Midbrain (tissue), 1 donor: Measurements from ENCODE around the gene APOC1.
A peak's percentile ranks its signal among the peaks of the same experiment; 100 is the strongest.
"Not testable (repeated sequence)": the region's sequence is repeated elsewhere in the genome, so short reads cannot be mapped to it uniquely, and the experiment has no call there.

ENCODE experiments used
- DNase-seq: peaks from one replicate; lab custom pipeline; 2025; lab: John Stamatoyannopoulos, UW

The APOC1 gene

DNA sequence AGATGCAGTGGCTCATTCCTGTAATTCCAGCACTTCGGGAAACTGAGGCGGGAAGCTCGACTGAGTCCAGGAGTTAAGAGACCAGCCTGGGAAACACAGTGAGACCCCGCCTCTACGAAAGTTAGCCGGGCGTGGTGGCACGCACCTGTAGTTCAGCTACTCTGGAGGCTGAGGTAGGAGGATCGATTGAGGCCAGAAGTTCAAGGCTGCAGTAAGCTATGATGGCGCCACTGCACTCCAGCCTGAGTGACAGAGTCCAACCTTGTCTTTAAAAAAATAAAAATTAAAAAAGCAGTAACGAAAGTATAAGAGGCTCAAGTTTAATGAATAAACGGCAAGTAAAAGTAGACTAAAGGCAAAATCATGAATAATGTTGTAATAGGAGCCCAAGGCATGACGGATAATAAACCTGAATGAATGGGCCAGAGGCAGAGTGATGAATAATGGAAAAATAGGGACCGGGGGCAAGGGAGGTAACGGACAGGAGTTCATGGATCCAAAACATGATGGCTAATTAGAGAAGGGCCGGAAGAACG is 24.5 kb upstream of the APOC1 start:
- DNase-seq, result no peak

DNA sequence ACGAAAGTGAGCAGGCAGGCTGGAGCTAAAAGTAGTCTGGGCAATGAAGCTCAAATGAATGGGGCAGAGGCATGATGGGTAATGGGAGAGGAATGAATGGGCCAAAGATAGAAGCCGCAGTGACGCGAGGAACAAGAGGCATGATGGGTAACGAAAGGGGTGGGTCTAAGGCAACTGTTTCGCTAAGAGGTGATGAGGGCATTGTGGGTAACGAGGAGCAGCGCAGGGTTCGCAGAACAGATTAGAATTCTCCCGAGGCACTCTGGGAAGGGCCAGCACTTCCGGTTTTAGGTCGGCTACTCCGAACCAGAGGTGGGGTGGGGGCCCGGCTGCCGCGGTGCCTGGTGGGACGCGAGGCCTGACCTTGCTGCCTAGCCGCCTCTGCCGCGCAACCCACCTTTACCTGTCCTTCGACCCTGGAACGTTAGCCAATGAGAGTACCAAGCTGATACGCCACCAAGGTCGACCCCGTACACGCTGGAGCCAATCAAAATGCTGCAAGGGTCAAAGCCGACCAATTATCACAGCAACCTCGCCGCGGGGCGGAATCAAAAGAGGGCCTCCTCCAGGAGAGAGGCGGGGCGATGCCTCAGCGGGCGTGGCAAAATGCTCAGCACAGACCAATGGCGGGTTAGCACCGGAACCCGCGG is 23.9 kb upstream of the APOC1 start:
- DNase-seq, result peak; percentile 100

GRCh38 chr19:44891016-44891882 is 23.2 kb upstream of the APOC1 start, which contains the start of gene TOMM40:
TOMM40 (plus strand) TSS chr19:44891254; CDS start chr19:44891416, 162 bp downstream.
- DNase-seq, result no peak

- no peak for DNase-seq
These were observed 21.5 kb upstream of the APOC1 start for GRCh38 chr19:44892932-44893331.

- DNase-seq, result no peak
These were observed 20.9 kb upstream of the APOC1 start for GRCh38 chr19:44893332-44894051.

DNA sequence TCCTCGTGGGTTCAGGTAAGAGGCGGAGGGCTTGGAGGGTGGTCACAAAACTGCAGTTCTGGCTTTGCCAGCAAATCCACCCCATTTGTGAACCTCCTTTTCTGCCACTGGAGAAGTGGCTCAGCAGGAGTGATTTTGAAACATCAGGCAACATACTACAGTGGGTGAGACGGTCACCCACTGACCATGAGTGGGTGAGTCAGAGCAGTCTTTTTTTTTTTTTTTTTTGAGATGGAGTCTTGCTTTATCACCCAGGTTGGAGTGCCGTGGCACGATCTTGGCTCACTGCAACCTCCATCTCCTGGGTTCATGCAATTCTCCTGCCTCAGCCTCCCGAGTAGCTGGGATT is 20.4 kb upstream of the APOC1 start:
- no peak for DNase-seq

DNA sequence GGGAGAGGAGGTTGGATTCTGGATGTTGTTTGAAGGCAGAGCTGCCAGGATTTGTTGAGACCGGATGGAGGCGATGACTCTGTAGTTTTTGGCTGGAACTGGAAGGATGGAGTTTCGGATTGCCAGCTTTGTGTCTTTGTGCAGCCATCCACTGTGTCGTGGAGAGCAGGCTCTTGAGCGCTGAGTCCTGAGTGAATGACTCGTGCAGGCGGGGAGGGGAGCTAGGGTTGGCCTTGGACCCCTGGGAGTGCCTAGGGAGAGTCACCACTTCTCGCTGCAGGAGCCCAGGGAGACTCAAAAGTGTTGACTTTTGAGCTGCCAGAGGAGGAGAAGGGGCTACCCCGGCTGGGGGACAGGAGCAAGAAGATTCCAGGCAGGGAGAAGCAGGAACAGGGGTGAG is 19.5 kb upstream of the APOC1 start:
- no peak for DNase-seq

GRCh38 chr19:44897835-44898234 is 16.6 kb upstream of the APOC1 start:
- no peak for DNase-seq

DNA sequence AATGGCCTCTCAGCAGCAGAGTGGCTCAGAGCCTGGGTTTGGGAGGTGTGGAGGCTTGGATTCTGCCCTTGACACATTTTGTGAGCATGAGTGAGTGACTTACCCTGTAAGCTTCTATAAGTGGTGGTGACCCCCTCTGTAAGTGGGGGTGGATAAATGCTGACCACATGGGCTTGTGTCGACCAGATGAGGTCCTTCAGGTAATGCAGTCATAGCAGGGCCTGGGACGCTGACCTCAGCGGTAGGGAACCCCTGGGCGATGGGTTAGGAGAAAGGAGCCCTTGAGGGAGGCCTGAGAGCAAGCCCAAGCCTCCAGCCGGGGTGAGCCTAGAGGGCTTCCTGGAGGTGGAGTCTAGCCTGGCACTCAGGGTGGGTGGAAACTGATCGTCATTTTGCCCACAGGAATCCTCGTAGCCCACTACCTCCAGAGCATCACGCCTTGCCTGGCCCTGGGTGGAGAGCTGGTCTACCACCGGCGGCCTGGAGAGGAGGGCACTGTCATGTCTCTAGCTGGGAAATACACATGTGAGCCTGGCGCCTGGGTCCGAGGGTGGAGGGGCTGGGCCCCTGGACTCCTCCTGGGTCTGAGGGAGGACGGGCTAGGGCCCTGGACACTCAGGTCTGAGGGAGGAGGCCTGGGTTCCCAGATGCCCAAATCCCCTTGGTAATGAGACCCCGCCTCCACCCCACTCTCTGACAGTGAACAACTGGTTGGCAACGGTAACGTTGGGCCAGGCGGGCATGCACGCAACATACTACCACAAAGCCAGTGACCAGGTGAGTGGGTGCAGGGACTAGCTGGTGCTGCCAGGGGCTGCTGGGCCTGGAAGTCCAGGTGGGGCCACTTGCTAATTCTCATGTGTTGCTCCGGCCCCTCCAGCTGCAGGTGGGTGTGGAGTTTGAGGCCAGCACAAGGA is 13.8 kb upstream of the APOC1 start:
- no peak for DNase-seq

- no peak for DNase-seq
These were observed 11.2 kb upstream of the APOC1 start for GRCh38 chr19:44903216-44903601.

- DNase-seq, result peak; percentile 86
These were observed 10.6 kb upstream of the APOC1 start for GRCh38 chr19:44903602-44904425.

DNA sequence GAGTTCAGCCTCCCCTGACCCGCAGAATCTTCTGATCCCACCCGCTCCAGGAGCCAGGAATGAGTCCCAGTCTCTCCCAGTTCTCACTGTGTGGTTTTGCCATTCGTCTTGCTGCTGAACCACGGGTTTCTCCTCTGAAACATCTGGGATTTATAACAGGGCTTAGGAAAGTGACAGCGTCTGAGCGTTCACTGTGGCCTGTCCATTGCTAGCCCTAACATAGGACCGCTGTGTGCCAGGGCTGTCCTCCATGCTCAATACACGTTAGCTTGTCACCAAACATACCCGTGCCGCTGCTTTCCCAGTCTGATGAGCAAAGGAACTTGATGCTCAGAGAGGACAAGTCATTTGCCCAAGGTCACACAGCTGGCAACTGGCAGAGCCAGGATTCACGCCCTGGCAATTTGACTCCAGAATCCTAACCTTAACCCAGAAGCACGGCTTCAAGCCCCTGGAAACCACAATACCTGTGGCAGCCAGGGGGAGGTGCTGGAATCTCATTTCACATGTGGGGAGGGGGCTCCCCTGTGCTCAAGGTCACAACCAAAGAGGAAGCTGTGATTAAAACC is 9.9 kb upstream of the APOC1 start:
- no peak for DNase-seq

DNA sequence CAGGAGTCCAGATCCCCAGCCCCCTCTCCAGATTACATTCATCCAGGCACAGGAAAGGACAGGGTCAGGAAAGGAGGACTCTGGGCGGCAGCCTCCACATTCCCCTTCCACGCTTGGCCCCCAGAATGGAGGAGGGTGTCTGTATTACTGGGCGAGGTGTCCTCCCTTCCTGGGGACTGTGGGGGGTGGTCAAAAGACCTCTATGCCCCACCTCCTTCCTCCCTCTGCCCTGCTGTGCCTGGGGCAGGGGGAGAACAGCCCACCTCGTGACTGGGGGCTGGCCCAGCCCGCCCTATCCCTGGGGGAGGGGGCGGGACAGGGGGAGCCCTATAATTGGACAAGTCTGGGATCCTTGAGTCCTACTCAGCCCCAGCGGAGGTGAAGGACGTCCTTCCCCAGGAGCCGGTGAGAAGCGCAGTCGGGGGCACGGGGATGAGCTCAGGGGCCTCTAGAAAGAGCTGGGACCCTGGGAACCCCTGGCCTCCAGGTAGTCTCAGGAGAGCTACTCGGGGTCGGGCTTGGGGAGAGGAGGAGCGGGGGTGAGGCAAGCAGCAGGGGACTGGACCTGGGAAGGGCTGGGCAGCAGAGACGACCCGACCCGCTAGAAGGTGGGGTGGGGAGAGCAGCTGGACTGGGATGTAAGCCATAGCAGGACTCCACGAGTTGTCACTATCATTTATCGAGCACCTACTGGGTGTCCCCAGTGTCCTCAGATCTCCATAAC is 8.8 kb upstream of the APOC1 start, which contains the start of gene APOE:
TSS of gene APOE (plus strand) at position 360 of the 724 bp plus-strand sequence. CDS start 829 bp downstream, outside the sequence.
- DNase-seq, result peak; percentile 65

- no peak for DNase-seq
These were observed 6.8 kb upstream of the APOC1 start for GRCh38 chr19:44907613-44908012.

DNA sequence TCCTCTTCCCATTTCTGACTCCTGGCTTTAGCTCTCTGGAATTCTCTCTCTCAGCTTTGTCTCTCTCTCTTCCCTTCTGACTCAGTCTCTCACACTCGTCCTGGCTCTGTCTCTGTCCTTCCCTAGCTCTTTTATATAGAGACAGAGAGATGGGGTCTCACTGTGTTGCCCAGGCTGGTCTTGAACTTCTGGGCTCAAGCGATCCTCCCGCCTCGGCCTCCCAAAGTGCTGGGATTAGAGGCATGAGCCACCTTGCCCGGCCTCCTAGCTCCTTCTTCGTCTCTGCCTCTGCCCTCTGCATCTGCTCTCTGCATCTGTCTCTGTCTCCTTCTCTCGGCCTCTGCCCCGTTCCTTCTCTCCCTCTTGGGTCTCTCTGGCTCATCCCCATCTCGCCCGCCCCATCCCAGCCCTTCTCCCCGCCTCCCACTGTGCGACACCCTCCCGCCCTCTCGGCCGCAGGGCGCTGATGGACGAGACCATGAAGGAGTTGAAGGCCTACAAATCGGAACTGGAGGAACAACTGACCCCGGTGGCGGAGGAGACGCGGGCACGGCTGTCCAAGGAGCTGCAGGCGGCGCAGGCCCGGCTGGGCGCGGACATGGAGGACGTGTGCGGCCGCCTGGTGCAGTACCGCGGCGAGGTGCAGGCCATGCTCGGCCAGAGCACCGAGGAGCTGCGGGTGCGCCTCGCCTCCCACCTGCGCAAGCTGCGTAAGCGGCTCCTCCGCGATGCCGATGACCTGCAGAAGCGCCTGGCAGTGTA is 6.2 kb upstream of the APOC1 start:
- DNase-seq, result no peak

DNA sequence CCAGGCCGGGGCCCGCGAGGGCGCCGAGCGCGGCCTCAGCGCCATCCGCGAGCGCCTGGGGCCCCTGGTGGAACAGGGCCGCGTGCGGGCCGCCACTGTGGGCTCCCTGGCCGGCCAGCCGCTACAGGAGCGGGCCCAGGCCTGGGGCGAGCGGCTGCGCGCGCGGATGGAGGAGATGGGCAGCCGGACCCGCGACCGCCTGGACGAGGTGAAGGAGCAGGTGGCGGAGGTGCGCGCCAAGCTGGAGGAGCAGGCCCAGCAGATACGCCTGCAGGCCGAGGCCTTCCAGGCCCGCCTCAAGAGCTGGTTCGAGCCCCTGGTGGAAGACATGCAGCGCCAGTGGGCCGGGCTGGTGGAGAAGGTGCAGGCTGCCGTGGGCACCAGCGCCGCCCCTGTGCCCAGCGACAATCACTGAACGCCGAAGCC is 5.6 kb upstream of the APOC1 start:
- DNase-seq, result no peak

GRCh38 chr19:44909775-44910174 is 4.6 kb upstream of the APOC1 start:
- DNase-seq, result no peak

GRCh38 chr19:44911896-44912295 is 2.5 kb upstream of the APOC1 start:
- DNase-seq, result not testable (repeated sequence)

DNA sequence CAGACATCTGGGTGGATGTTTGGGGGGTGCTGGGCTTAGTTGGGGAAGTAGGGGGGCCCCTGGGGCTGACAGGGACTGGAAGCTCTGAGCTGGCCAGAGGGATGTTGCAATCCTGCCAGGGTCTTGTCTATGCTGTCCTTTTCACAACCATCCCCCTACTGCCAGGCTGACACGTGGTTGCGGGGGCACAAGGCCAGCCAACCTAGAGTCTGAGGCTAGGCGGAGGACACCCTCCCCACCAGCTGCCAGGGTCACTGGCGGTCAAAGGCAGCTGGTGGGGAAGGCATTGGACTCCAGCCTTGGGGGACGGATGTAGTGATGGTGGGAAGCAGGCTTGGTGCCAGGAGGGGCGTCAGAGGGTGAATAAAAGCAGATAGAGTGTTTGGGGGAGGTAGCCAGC is 1.6 kb upstream of the APOC1 start:
- peak; percentile 77 for DNase-seq
